Nephron (organoid): Measurements from ENCODE around the gene PPP6C.
"Not testable (repeated sequence)": the region's sequence is repeated elsewhere in the genome, so short reads cannot be mapped to it uniquely, and the experiment has no call there.

Experiments
- H3K27ac Mint-ChIP-seq, 3 experiments: 2 replicates each; pipeline ENCODE4 v1.8.0; 2020; ENCODE audit warnings: mixed read lengths in 3 of 3, mild to moderate bottlenecking in 2 of 3, moderate library complexity in 1 of 3
- H3K27me3 Mint-ChIP-seq: 2 replicates; pipeline ENCODE4 v1.8.0; 2021; ENCODE audit warnings: low read depth, mild to moderate bottlenecking, moderate library complexity, mixed read lengths
- H3K36me3 Mint-ChIP-seq: 2 replicates; pipeline ENCODE4 v1.8.0; 2020; ENCODE audit warnings: low read depth, mixed read lengths
- H3K4me1 Mint-ChIP-seq: 2 replicates; pipeline ENCODE4 v1.8.0; 2020; ENCODE audit warnings: mixed read lengths
- H3K4me3 Mint-ChIP-seq, 3 experiments: 2 replicates each; pipeline ENCODE4 v1.8.0; 2020; ENCODE audit warnings: mild to moderate bottlenecking in 3 of 3, mixed read lengths in 3 of 3, moderate library complexity in 2 of 3
- H3K9me3 Mint-ChIP-seq: 2 replicates; pipeline ENCODE4 v1.8.0; 2020; ENCODE audit warnings: mixed read lengths
- CTCF ChIP-seq, 3 experiments: fragments of 200-600 bp; sonication (generic); IDR thresholded peaks; one replicate each; pipeline ENCODE4 v1.5.0; 2021; ENCODE audit warnings: antibody characterized with exemption in 3 of 3; ENCODE audit not compliant: unreplicated experiment in 3 of 3

The PPP6C gene

GRCh38 chr9:125189361-125190289 is at the start of gene PPP6C:
TSS of gene PPP6C (minus strand) at chr9:125189803. CDS start at chr9:125189718, 85 bp downstream.
- Mint-ChIP-seq H3K9me3 (no peaks in the 10 kb centered on the region), H3K36me3 (no peaks in the 10 kb centered on the region), H3K27me3 (no peaks in the 10 kb centered on the region), H3K27ac (peak within 1 kb of the TSS; percentile 93 to 99 (median 95)), H3K4me1 (peaks cover 18% of the 10 kb centered on the region), H3K4me3 (peak within 1 kb of the TSS; percentile 90 to 96 (median 95))
- peak; percentile 44 to 61 (median 50) for TF ChIP-seq CTCF (IDR thresholded peaks at IDR 0.05; ENCODE audit: unreplicated experiment in 3 of 3)

- no peaks in the 10 kb centered on the region for H3K9me3 Mint-ChIP-seq
- H3K27ac Mint-ChIP-seq = peak overlapping the region in 2 of 3 experiments; percentile 7 to 77
- H3K4me1 Mint-ChIP-seq = peaks cover 41% of the 10 kb centered on the region
- no peaks in the 10 kb centered on the region for H3K27me3 Mint-ChIP-seq
- TF ChIP-seq CTCF (IDR thresholded peaks at IDR 0.05; ENCODE audit: unreplicated experiment in 3 of 3) = no peak
- H3K36me3 Mint-ChIP-seq = peaks cover 64% of the 10 kb centered on the region
- peak overlapping the region; percentile 94 to 96 (median 95) for H3K4me3 Mint-ChIP-seq
These were observed 49.4 kb upstream of the PPP6C start for GRCh38 chr9:125238915-125239446.

GRCh38 chr9:125238127-125238914 is 48.7 kb upstream of the PPP6C start:
- Mint-ChIP-seq H3K36me3 (peaks cover 70% of the 10 kb centered on the region), H3K4me3 (peak overlapping the region; percentile 94 to 96 (median 95)), H3K9me3 (no peaks in the 10 kb centered on the region), H3K27ac (peak overlapping the region; percentile 7 to 77 (median 50)), H3K4me1 (peaks cover 41% of the 10 kb centered on the region), H3K27me3 (no peaks in the 10 kb centered on the region)
- no peak for TF ChIP-seq CTCF (IDR thresholded peaks at IDR 0.05; ENCODE audit: unreplicated experiment in 3 of 3)

GRCh38 chr9:125236520-125237159 is 47.0 kb upstream of the PPP6C start:
- not testable (repeated sequence) for H3K9me3 Mint-ChIP-seq, H3K27me3 Mint-ChIP-seq
- Mint-ChIP-seq H3K27ac (peak overlapping the region in 2 of 3 experiments; percentile 2 to 67), H3K36me3 (peaks cover 77% of the 10 kb centered on the region), H3K4me1 (peaks cover 41% of the 10 kb centered on the region), H3K4me3 (peak overlapping the region; percentile 45 to 96 (median 94))

- Mint-ChIP-seq H3K4me1 (peaks cover 41% of the 10 kb centered on the region), H3K9me3 (no peaks in the 10 kb centered on the region), H3K27ac (peak overlapping the region in 2 of 3 experiments; percentile 53 to 67), H3K27me3 (no peaks in the 10 kb centered on the region), H3K36me3 (peaks cover 73% of the 10 kb centered on the region), H3K4me3 (peak overlapping the region; percentile 36 to 94 (median 45))
- TF ChIP-seq CTCF (IDR thresholded peaks at IDR 0.05; ENCODE audit: unreplicated experiment in 3 of 3) = no peak
These were observed 46.4 kb upstream of the PPP6C start for GRCh38 chr9:125235804-125236519.

- not testable (repeated sequence) for H3K27me3 Mint-ChIP-seq, H3K27ac Mint-ChIP-seq, H3K4me3 Mint-ChIP-seq, H3K9me3 Mint-ChIP-seq
- Mint-ChIP-seq H3K36me3 (peaks cover 68% of the 10 kb centered on the region), H3K4me1 (peaks cover 39% of the 10 kb centered on the region)
These were observed 44.5 kb upstream of the PPP6C start for GRCh38 chr9:125234099-125234498.
